SJCRH30 (cell line): Measurements from ENCODE around the gene HOXA9. TPM values are rescaled to one million over a fixed set of nuclear protein-coding genes. Genes with fewer than 3 reads are reported as not detected.

Source experiments
- DNase-seq, 2 experiments: peaks; one replicate each; pipeline ENCODE4 v3.0.0-alpha.2; 2015 to 2020
- H3K27ac ChIP-seq: fragments of 250-450 bp; sonication (Bioruptor Pico); 2 replicates; pipeline ENCODE4 v1.5.1; 2020; ENCODE audit warnings: mild to moderate bottlenecking, moderate library complexity
- H3K27me3 ChIP-seq: fragments of 250-450 bp; sonication (Bioruptor Pico); 2 replicates; pipeline ENCODE4 v1.5.1; 2020; ENCODE audit warnings: mild to moderate bottlenecking, moderate library complexity
- H3K36me3 ChIP-seq: fragments of 250-450 bp; sonication (Bioruptor Pico); 2 replicates; pipeline ENCODE4 v1.5.1; 2020; ENCODE audit warnings: mild to moderate bottlenecking, moderate library complexity
- H3K4me1 ChIP-seq: fragments of 250-450 bp; sonication (Bioruptor Pico); 2 replicates; pipeline ENCODE4 v1.5.1; 2020; ENCODE audit warnings: mild to moderate bottlenecking, moderate library complexity
- H3K4me3 ChIP-seq: fragments of 250-450 bp; sonication (Bioruptor Pico); 2 replicates; pipeline ENCODE4 v1.5.1; 2020; ENCODE audit warnings: mild to moderate bottlenecking, moderate library complexity
- H3K9me3 ChIP-seq: fragments of 250-450 bp; sonication (Bioruptor Pico); replicated peaks from 2 replicates; pipeline ENCODE4 v1.5.1; 2020; ENCODE audit warnings: mild to moderate bottlenecking, moderate library complexity
- total RNA-seq: library from RNA; depleted of rRNA; stranded (reverse); fragments of >200 nt; shearing (Covaris generic); gene quantifications from 2 replicates; pipeline ENCODE4 v1.2.3, GENCODE V29; 2014

The HOXA9 gene
- total RNA-seq, 1 experiment from 2014 or later = 0.30 TPM

GRCh38 chr7:27133409-27134231, 31.7 kb downstream of the HOXA9 start:
- H3K4me3 ChIP-seq = peak overlapping the region; percentile 13; the same call in 1 of the 2 replicates
- DNase-seq = peak in 1 of 2 experiments; percentile 50
- no peak overlapping the region for H3K27ac ChIP-seq
- H3K36me3 ChIP-seq = no peaks in the 10 kb centered on the region
- H3K9me3 ChIP-seq = no peaks in the 10 kb centered on the region
- H3K4me1 ChIP-seq = peaks cover 22% of the 10 kb centered on the region
- no peaks in the 10 kb centered on the region for H3K27me3 ChIP-seq

GRCh38 chr7:27132978-27133377, 32.4 kb downstream of the HOXA9 start:
- DNase-seq = no peak
- Histone ChIP-seq H3K36me3 (no peaks in the 10 kb centered on the region), H3K4me1 (peaks cover 28% of the 10 kb centered on the region), H3K9me3 (no peaks in the 10 kb centered on the region), H3K27ac (no peak overlapping the region), H3K27me3 (no peaks in the 10 kb centered on the region), H3K4me3 (no peak overlapping the region)

GRCh38 chr7:27132214-27132613, 33.1 kb downstream of the HOXA9 start:
- Histone ChIP-seq H3K9me3 (no peaks in the 10 kb centered on the region), H3K4me3 (no peak overlapping the region), H3K27ac (no peak overlapping the region), H3K36me3 (no peaks in the 10 kb centered on the region), H3K27me3 (no peaks in the 10 kb centered on the region), H3K4me1 (peaks cover 30% of the 10 kb centered on the region)
- no peak for DNase-seq

DNA sequence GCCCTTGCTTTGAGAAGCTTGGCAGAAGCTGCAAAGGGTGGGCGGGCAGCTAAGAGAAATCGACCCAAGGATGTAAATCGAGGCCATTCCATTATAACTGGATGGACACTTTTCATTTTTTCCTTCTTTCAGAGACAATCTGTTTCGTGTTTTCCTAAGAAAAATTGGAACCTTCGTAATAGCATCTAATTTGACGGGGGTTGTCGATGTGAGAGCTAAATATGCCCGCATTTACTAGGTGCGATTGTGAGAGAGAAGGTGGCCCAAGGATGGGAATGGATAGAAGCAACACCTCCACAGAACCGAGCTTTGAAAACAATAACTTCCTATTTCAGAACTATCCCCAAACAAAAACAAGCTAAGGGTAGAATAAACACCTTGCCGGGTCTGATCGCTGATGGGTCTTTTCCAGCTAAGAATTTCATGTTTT, 33.9 kb downstream of the HOXA9 start:
- no peaks in the 10 kb centered on the region for H3K27me3 ChIP-seq
- H3K4me3 ChIP-seq = peak overlapping the region; percentile 71
- H3K9me3 ChIP-seq = no peaks in the 10 kb centered on the region
- H3K27ac ChIP-seq = peak overlapping the region; percentile 73
- H3K36me3 ChIP-seq = no peaks in the 10 kb centered on the region
- no peak for DNase-seq
- H3K4me1 ChIP-seq = peaks cover 30% of the 10 kb centered on the region

DNA sequence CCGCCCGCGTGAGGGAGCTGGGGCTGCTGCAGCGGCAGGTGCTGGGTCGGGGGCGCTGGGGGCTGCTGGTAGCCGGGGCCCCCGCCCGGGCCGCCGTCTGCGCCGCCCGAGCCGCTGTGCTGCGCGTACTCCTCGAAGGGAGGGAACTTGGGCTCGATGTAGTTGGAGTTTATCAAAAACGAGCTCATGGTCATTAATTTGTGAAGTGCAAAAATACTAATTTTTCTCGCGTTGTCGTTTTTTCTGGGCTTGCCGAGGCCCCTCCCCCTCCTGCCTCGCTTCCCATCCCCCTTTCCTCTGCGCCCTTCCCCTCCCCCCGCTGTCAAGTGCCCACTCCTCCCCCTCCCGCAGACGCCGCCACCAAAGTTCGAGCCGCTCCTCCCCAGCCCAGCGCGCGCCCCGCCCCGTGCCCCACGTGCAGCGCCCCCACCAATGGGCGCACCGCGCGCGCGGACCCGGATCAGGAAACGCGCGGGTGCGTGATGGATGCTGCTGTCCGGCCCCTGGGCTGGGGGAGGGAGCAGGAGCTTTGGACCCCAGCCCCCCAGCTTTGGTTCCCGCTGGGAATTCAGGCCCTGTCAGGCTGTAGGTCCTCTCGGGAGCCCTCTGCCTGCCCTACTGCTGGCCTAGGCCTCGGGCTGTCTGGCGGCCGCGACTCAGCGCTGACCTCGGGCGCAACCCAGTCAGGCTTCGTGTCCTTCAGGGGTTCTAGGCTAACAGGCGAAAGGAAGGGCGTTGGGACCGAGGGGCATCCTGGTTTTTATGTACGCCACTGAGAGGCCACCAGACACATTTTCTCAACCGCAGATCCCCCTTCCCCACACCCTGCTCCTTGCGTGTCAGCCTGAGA, 34.6 kb downstream of the HOXA9 start, which contains the start of gene HOXA4:
TSS of gene HOXA4 (minus strand) at position 218 of the 850 bp plus-strand sequence. CDS start at position 194, 24 bp downstream.
- Histone ChIP-seq H3K9me3 (no peaks in the 10 kb centered on the region), H3K27me3 (no peaks in the 10 kb centered on the region), H3K4me3 (peak within 1 kb of the TSS; percentile 71), H3K4me1 (peaks cover 25% of the 10 kb centered on the region), H3K36me3 (no peaks in the 10 kb centered on the region), H3K27ac (peak within 1 kb of the TSS; percentile 73)
- peak; percentile 90 to 92 for DNase-seq

DNA sequence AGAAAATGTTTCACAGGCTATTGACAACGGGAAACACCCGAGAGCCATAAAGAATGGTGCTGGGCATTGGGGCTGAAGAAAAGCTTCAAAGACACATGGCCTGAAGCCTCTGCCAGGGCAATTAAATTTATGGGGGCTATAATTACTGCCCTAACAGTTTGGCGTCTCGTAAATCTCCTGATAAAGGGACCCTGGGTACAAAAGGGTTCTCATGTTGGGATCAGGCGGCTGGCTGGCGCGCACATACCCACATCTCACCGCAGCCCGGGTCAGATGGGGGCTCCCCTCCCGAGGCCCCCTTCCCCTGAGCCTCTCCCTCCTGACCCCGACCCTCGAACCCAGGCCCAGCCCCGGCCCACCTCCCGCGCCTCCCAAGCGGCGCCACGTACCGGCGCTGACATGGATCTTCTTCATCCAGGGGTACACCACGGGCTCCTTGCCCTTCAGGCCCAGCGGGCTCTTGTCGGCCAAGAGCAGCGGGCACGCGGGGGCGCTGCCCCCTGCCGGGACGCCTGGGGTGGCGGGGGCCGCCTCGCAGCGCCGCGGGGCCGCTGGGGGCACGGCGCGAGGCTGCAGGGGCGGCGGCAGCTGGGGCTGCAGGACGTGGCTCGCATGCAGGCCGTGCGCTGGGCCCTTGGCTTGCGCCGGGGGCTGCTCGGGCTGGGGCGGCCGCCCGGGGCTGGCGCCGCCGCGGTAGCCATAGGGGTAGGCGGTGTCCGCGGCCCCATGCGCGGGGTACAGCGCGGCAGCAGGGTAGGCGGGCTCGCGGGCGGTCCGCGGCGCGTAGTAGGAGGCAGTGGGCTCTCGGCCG, 35.4 kb downstream of the HOXA9 start:
- Histone ChIP-seq H3K27ac (peak overlapping the region; percentile 44; the same call in 1 of the 2 replicates), H3K27me3 (no peaks in the 10 kb centered on the region), H3K36me3 (no peaks in the 10 kb centered on the region), H3K4me3 (peak overlapping the region; percentile 71), H3K4me1 (peaks cover 19% of the 10 kb centered on the region), H3K9me3 (no peaks in the 10 kb centered on the region)
- peak; percentile 43 to 49 for DNase-seq

DNA sequence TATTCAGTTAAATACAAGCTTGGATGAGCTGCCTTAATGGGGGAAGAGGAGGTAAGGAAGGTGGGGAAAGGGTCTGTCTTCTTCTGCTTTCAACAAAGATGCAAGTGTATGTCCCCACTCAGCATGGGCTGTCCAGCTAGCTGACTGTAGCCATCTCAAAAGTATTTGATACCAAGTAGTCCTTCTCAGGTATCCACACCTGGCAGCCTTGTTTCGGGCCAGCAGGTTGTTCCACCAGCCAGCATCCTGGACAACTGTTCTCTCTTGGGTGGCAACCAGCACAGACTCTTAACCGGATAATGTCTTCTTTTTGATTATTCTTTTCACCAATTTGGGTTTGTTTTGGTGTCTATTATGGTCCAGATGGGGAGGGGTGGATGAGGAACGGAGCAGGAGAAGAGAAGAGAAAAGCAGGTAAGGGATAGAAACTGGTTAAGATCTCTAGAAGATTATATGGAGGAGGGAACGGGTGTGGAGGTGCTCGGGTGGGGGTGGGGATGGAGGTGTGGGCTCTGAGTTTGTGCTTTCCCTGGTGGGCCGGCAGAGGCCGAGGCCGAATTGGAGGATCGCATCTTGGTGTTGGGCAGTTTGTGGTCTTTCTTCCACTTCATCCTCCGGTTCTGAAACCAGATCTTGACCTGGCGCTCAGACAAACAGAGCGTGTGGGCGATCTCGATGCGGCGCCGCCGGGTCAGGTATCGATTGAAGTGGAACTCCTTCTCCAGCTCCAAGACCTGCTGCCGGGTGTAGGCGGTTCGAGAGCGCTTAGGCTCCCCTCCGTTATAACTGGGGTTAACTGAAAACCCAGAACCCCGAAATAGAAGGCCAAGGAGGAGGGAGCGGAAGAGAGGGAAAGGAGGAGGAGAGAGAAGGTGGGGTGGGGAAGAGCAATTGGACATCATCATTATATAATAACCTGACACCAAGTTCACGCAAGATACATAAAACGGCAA, 36.3 kb downstream of the HOXA9 start:
- Histone ChIP-seq H3K4me1 (peaks cover 19% of the 10 kb centered on the region), H3K27ac (peak overlapping the region; percentile 44; the same call in 1 of the 2 replicates), H3K9me3 (no peaks in the 10 kb centered on the region), H3K4me3 (peak overlapping the region; percentile 71), H3K27me3 (no peaks in the 10 kb centered on the region), H3K36me3 (no peaks in the 10 kb centered on the region)
- DNase-seq = no peak

DNA sequence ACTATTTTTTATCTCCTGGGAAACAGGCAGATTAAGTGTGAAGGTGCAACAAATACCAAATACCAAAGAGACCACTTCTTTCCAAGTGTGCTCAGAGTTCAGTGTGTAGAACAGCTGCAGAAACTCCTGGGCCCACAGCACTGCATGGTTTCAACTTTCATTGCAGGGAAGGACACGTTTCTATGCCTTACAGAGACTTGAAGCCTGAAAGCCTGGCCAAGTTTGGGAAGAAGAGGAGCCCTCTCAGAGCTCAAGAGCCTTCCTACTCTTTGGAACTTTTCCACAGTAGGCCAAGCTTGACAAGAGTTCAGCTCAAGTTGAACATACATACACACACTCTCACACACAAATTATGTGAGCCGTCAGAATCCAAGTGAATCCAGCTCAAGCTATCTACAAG, 37.3 kb downstream of the HOXA9 start:
- H3K9me3 ChIP-seq = no peaks in the 10 kb centered on the region
- peak overlapping the region; percentile 15; the same call in 1 of the 2 replicates for H3K27ac ChIP-seq
- peaks cover 17% of the 10 kb centered on the region for H3K4me1 ChIP-seq
- H3K27me3 ChIP-seq = no peaks in the 10 kb centered on the region
- peak; percentile 64 to 87 for DNase-seq
- H3K36me3 ChIP-seq = no peaks in the 10 kb centered on the region
- no peak overlapping the region for H3K4me3 ChIP-seq

DNA sequence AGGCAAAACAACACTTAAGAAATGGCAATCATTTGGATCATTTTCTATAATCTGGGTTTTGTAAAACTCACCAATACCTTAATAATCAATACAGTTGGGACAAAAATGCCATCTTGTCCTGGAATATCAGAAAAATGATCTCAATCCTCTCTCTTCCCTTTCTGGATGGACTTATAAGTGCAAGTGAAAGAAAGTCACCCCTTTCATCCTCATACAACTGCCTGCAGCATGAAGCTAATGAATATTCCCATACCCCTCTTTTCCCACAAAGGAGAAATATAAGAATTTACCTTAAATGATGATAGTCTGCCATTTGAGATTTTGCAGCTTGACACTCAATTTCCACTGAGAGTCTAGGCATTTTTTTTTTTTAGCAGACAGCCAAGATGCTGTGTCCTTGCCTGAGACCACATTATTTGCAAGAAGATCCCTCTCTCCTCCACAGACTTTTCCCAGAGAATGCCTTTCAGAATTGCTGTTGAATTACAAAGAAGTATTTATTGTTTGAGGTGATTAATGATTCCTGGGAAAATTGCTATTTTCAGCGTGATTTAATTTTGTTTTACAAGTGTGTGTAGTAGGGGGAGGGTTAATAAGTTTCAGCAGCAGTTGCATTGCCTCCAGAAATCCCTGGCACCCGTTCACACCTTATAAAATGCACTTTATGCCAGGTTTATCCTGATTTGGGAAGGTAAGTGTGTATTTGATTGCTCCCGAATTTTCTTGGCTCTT, 38.6 kb downstream of the HOXA9 start:
- no peaks in the 10 kb centered on the region for H3K36me3 ChIP-seq
- H3K4me3 ChIP-seq = no peak overlapping the region
- peaks cover 16% of the 10 kb centered on the region for H3K4me1 ChIP-seq
- no peak overlapping the region for H3K27ac ChIP-seq
- no peak for DNase-seq
- no peaks in the 10 kb centered on the region for H3K27me3 ChIP-seq
- no peaks in the 10 kb centered on the region for H3K9me3 ChIP-seq

GRCh38 chr7:27125986-27126394, 39.3 kb downstream of the HOXA9 start:
- Histone ChIP-seq H3K27me3 (no peaks in the 10 kb centered on the region), H3K4me3 (no peak overlapping the region), H3K4me1 (peaks cover 16% of the 10 kb centered on the region), H3K36me3 (no peaks in the 10 kb centered on the region), H3K27ac (no peak overlapping the region), H3K9me3 (no peaks in the 10 kb centered on the region)
- DNase-seq = no peak

GRCh38 chr7:27124902-27125689, 40.2 kb downstream of the HOXA9 start:
- no peak for DNase-seq
- H3K4me1 ChIP-seq = peaks cover 16% of the 10 kb centered on the region
- H3K9me3 ChIP-seq = no peaks in the 10 kb centered on the region
- no peak overlapping the region for H3K27ac ChIP-seq
- H3K27me3 ChIP-seq = no peaks in the 10 kb centered on the region
- no peaks in the 10 kb centered on the region for H3K36me3 ChIP-seq
- H3K4me3 ChIP-seq = no peak overlapping the region

DNA sequence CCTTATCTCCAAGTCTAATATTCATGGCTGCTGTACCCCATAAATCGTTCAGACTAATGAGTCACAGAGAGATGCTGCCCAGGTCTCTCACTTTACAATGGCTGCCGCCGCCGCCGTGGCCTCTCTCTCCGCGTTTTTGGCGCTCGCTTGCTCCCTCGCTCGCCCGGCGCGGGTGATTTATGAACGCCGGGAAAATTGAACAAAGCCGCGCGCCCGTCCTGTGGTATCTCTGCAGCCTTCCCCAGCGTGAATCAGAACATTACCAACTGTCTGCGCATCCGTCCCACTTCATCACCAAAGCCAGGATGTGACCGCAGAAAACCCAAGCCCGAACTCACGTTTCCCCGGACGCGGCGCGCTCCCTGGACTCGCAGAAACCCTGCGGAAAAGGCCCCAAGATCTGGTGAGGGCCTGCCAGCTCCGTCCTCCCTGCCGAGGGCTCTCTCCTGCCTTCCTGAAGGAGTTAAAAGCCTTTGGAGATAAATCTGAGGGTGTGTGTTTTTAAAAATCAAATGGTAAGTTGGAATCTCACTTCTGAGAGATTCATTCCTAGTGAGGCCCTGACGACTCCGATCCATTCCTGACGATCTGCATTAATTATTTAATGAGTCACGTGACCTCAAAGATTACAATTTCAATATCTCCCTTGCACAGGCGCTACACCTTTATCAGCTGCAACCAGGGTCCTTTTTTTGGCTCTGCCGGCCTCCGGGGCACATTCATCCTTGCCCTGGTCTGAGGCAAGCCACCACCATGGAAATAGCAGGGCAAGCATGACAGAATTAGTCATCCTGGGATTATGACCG, 41.0 kb downstream of the HOXA9 start:
- Histone ChIP-seq H3K4me1 (peaks cover 16% of the 10 kb centered on the region), H3K27me3 (no peaks in the 10 kb centered on the region), H3K27ac (no peak overlapping the region), H3K4me3 (no peak overlapping the region), H3K36me3 (no peaks in the 10 kb centered on the region), H3K9me3 (no peaks in the 10 kb centered on the region)
- DNase-seq = no peak
